Measurements from ENCODE around the gene C1QTNF4. TPM values are rescaled to one million over a fixed set of nuclear protein-coding genes. Genes with fewer than 3 reads are reported as not detected.
"Not testable (repeated sequence)": the region's sequence is repeated elsewhere in the genome, so short reads cannot be mapped to it uniquely, and the experiment has no call there.

Gene C1QTNF4
- total RNA-seq, 1 donor from 2014 or later: 1.3 TPM

DNA sequence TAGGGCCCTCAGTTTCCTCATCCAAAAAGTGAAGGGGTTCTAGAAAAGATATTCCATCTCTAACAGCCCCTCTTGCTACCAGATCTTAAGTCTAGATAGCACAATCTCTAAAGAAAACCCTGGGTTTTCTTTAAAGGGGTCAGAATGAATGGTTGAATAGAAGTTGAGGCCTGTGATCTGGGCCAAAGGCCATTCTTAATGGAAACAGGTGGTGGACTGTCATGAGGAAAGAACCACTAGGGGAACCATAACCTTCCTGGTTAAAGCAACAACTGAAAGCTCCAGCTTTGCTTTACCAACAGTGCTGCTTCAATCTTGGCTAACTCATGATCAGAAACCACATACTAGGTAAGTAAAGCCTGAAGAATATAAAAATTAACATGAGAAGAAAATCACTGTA lies 43.1 kb downstream of the C1QTNF4 start:
- ATAC-seq (no peak), DNase-seq (no peak)
- Histone ChIP-seq H3K27me3 (ENCODE audit: low read depth) (no peaks in the 10 kb centered on the region), H3K4me3 (peak overlapping the region; percentile 96), H3K9me3 (no peaks in the 10 kb centered on the region), H3K27ac (peak overlapping the region; percentile 8), H3K4me1 (peaks cover 53% of the 10 kb centered on the region), H3K36me3 (peaks cover 4% of the 10 kb centered on the region)
- intact Hi-C loops (cut with DNase I): no loop called here
- TF ChIP-seq, protein P1, sequence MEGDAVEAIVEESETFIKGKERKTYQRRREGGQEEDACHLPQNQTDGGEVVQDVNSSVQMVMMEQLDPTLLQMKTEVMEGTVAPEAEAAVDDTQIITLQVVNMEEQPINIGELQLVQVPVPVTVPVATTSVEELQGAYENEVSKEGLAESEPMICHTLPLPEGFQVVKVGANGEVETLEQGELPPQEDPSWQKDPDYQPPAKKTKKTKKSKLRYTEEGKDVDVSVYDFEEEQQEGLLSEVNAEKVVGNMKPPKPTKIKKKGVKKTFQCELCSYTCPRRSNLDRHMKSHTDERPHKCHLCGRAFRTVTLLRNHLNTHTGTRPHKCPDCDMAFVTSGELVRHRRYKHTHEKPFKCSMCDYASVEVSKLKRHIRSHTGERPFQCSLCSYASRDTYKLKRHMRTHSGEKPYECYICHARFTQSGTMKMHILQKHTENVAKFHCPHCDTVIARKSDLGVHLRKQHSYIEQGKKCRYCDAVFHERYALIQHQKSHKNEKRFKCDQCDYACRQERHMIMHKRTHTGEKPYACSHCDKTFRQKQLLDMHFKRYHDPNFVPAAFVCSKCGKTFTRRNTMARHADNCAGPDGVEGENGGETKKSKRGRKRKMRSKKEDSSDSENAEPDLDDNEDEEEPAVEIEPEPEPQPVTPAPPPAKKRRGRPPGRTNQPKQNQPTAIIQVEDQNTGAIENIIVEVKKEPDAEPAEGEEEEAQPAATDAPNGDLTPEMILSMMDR (IDR thresholded peaks at IDR 0.05): no peak

DNA sequence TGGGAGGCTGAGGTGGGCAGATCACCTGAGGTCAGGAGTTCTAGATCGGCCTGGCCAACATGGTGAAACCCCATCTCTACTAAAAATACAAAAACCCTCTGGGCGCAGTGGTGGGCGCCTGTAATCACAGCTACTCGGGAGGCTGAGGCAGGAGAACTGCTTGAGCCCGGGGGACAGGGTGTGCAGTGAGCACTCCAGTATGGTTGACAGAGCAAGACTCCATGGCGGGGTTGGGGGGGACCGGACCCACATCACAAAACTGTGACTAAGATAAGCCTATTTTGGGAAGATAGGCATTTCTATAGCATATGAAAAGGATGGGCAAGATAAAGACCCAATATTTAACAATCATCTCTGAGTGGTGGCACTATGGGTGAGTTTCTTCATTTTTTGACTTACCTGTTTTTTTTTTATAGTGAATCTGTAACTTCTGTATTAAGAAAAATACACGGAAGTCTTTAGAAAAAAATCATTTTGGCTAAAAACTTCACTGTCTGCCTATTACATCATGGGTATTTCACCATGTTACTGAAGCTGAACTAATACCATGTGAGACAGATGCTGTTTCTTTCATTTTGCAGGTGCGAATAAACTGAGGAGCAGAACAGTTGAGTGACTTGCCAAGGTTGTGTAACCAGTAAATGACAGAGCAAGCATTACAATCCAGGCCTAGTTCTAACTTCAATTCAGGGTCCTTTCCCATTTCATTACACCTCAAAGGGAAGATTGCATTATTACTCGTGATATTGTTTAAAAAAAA lies 43.7 kb downstream of the C1QTNF4 start:
- Histone ChIP-seq H3K27ac (no peak overlapping the region), H3K4me3 (peak overlapping the region; percentile 96), H3K36me3 (peaks cover 4% of the 10 kb centered on the region), H3K4me1 (peaks cover 53% of the 10 kb centered on the region), H3K9me3 (no peaks in the 10 kb centered on the region), H3K27me3 (ENCODE audit: low read depth) (no peaks in the 10 kb centered on the region)
- no peak for DNase-seq
- ATAC-seq: no peak
- TF ChIP-seq, protein P1 (IDR thresholded peaks at IDR 0.05): no peak
- intact Hi-C loops (cut with DNase I): no loop called here

DNA sequence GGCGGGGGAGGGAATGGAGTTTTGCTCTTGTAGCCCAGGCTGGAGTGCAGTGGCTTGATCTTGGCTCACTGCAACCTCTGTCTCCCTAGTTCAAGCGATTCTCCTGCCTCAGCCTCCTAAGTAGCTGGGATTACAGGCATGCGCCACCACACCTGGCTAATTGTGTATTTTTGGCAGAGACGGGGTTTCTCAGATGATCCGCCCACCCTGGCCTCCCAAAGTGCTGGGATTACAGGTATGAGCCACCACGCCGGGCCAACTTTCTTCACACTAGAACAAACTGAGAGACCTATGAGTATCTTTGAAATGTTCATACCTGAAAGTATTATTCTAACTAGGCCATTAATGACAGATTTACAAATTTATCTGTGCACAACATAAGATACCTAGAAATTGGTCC lies 47.9 kb downstream of the C1QTNF4 start:
- DNase-seq; H3K9me3 ChIP-seq; H3K36me3 ChIP-seq; H3K27ac ChIP-seq; H3K27me3 ChIP-seq (ENCODE audit: low read depth); intact Hi-C loops (cut with DNase I); ATAC-seq; H3K4me3 ChIP-seq: not testable (repeated sequence)
- H3K4me1 ChIP-seq: peaks cover 55% of the 10 kb centered on the region

DNA sequence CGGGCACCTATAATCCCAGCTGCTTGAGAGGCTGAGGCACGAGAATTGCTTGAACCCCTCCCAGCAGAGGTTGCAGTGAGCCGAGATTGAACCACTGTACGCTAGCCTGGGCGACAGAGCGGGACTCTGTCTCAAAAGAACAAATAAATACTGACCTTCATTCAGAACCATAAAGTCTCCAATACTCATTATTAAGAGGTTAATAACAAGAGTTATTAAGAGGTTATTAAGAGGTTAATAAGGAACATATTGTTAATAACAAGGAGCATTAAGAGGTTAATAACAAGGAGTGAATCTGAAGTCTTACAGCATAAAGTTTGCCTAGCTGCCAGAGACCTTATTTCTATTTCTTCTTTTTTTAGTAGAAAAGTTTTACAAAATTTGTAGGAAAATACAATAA lies 48.9 kb downstream of the C1QTNF4 start:
- Histone ChIP-seq H3K9me3 (no peaks in the 10 kb centered on the region), H3K4me3 (no peak overlapping the region), H3K4me1 (peaks cover 55% of the 10 kb centered on the region), H3K27ac (no peak overlapping the region), H3K27me3 (ENCODE audit: low read depth) (no peaks in the 10 kb centered on the region), H3K36me3 (peaks cover 4% of the 10 kb centered on the region)
- TF ChIP-seq, protein P1 (IDR thresholded peaks at IDR 0.05): no peak
- DNase-seq: no peak
- no peak for ATAC-seq
- intact Hi-C loops (cut with DNase I): no loop called here

DNA sequence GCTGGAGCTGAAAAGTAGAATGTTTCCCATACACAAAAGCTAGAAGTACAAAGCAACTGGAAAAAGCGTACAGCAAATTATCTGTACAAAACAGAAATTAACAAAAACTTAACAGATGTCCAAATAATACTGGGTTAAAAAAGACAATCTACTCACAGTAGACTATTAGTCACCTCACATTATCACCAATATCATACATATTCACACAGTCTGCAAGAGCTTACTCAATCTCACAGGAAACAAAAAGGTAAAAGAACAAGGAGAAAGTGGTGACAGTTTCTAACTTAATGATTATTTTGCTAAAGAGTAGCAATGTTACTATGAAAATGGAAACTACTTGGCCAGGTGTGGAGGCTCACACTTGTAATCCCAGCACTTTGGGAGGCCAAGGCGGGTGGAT lies 53.1 kb downstream of the C1QTNF4 start:
- Histone ChIP-seq H3K27me3 (ENCODE audit: low read depth) (no peaks in the 10 kb centered on the region), H3K27ac (no peak overlapping the region), H3K36me3 (no peaks in the 10 kb centered on the region), H3K4me3 (no peak overlapping the region), H3K9me3 (no peaks in the 10 kb centered on the region), H3K4me1 (peaks cover 65% of the 10 kb centered on the region)
- intact Hi-C loops (cut with DNase I): no loop called here
- DNase-seq (no peak), ATAC-seq (no peak)
- TF ChIP-seq, protein P1 (IDR thresholded peaks at IDR 0.05): no peak

DNA sequence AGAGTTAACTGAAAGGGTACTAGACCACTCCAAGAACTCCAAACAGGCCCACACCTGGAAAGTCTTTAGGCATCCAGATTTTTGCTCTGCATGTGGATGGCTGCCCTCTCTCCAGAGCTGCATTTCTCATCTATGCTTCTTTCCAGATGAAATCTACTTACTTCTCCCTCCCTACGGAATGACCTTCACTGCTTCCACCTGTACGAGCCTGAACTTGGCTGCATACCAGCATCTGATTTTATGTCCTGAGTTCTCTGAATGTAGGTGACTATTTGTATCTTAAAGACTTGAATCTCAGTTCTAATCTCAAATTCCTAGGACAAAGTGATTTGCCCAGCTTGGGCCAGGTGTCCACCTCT lies 54.6 kb downstream of the C1QTNF4 start:
- no peak overlapping the region for H3K27ac ChIP-seq
- no peak overlapping the region for H3K4me3 ChIP-seq
- no peak for DNase-seq
- intact Hi-C loops (cut with DNase I): loop anchor here (10.0 kb wide), 1 partner anchor 65 kb away; no protein-coding TSS in a partner anchor
- H3K4me1 ChIP-seq: peaks cover 73% of the 10 kb centered on the region
- peak in 1 of 2 donors; percentile 16 for ATAC-seq
- peaks cover 9% of the 10 kb centered on the region for H3K36me3 ChIP-seq
- H3K9me3 ChIP-seq: no peaks in the 10 kb centered on the region
- H3K27me3 ChIP-seq (ENCODE audit: low read depth): no peaks in the 10 kb centered on the region
- TF ChIP-seq, protein P1 (IDR thresholded peaks at IDR 0.05): no peak

All from lower lobe of right lung (tissue), 2 donors.